Left ventricle myocardium inferior (tissue), 1 donor: ENCODE results near the gene DENND1A. TPM values are rescaled to one million over a fixed set of nuclear protein-coding genes. Genes with fewer than 3 reads are reported as not detected.

Experiments used
- DNase-seq: peaks from one replicate; pipeline ENCODE4 v3.0.0-alpha.2; 2020
- H3K27ac ChIP-seq: fragments of 200-600 bp; replicated peaks from 2 replicates; pipeline ENCODE4 v1.8.0; 2021
- H3K27me3 ChIP-seq: fragments of 200-600 bp; 2 replicates; pipeline ENCODE4 v1.8.0; 2021; ENCODE audit warnings: low read depth
- H3K36me3 ChIP-seq: fragments of 200-600 bp; 2 replicates; pipeline ENCODE4 v1.8.0; 2021
- H3K4me1 ChIP-seq: fragments of 200-600 bp; 2 replicates; pipeline ENCODE4 v1.8.0; 2021
- H3K4me3 ChIP-seq: fragments of 200-600 bp; 2 replicates; pipeline ENCODE4 v1.8.0; 2021; ENCODE audit warnings: mild to moderate bottlenecking, moderate library complexity
- H3K9me3 ChIP-seq: fragments of 200-600 bp; replicated peaks from 2 replicates; pipeline ENCODE4 v1.8.0; 2021
- intact Hi-C: fragments of 100-400 bp; cut with micrococcal nuclease; formaldehyde crosslinking; loops from one replicate; pipeline ENCODE4 v1.11.0; 2022
- total RNA-seq: library from RNA; stranded (reverse); fragmentation: NEBNext Ultra II Directional; extraction: Animal tissue kit (Norgen Biotek cat#: 25700); gene quantifications from one replicate; pipeline ENCODE4 v1.2.1, GENCODE V29; 2021
- TF ChIP-seq, protein P1 (sequence below): fragments of 200-600 bp; IDR thresholded peaks from 2 replicates; pipeline ENCODE4 v1.8.0; 2021; ENCODE audit warnings: antibody characterized with exemption, mild to moderate bottlenecking, borderline replicate concordance
- donor health status: DM: no; HTN: yes; CAD: no; lungs with severe emphysema.

The DENND1A gene
- total RNA-seq, 1 donor from 2014 or later, result 12.2 TPM

DNA sequence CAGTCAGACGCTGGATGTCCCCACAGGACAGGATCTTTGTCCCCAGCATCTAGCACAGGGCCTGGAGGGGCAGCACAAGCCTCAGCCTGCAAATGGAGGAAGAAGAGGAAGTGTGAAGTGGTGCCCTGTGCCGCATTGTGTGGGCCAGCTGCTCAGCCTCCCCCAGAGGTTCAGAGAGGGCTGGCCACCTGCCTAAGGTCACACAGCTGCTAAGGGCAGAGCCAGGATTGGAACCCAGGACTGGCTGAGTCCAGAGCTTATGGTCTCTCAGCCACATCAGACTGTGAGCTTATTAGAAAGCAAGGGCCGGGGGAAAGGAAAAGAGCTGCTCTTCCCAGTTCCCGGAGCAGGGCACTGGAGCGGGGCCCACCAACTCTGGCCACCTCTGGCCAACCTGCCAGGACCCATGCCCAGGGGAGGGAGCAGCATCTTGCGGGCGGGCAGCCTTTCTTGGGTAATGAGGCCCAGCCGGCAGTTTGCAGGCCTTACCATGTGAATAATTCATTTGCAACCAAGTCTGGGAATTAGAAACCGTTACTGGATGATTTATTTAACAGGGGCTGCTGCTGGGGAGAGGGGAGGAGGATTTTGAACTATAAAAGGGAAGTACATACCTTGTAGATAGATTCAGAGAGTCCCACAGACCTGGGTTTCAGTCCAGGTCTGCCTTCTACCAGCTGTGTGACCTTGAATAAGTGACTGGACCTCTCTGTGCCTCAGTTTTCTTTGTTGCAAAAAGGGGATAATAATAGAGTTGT, 585.6 kb downstream of the DENND1A start:
- H3K27me3 ChIP-seq, result peaks cover 16% of the 10 kb centered on the region
- intact Hi-C loops, result no loop called here
- no peak for DNase-seq
- peaks cover 11% of the 10 kb centered on the region for H3K4me1 ChIP-seq
- TF ChIP-seq, protein P1, sequence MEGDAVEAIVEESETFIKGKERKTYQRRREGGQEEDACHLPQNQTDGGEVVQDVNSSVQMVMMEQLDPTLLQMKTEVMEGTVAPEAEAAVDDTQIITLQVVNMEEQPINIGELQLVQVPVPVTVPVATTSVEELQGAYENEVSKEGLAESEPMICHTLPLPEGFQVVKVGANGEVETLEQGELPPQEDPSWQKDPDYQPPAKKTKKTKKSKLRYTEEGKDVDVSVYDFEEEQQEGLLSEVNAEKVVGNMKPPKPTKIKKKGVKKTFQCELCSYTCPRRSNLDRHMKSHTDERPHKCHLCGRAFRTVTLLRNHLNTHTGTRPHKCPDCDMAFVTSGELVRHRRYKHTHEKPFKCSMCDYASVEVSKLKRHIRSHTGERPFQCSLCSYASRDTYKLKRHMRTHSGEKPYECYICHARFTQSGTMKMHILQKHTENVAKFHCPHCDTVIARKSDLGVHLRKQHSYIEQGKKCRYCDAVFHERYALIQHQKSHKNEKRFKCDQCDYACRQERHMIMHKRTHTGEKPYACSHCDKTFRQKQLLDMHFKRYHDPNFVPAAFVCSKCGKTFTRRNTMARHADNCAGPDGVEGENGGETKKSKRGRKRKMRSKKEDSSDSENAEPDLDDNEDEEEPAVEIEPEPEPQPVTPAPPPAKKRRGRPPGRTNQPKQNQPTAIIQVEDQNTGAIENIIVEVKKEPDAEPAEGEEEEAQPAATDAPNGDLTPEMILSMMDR, result no peak
- no peaks in the 10 kb centered on the region for H3K9me3 ChIP-seq
- H3K36me3 ChIP-seq, result no peaks in the 10 kb centered on the region
- no peak overlapping the region for H3K27ac ChIP-seq
- no peak overlapping the region for H3K4me3 ChIP-seq

DNA sequence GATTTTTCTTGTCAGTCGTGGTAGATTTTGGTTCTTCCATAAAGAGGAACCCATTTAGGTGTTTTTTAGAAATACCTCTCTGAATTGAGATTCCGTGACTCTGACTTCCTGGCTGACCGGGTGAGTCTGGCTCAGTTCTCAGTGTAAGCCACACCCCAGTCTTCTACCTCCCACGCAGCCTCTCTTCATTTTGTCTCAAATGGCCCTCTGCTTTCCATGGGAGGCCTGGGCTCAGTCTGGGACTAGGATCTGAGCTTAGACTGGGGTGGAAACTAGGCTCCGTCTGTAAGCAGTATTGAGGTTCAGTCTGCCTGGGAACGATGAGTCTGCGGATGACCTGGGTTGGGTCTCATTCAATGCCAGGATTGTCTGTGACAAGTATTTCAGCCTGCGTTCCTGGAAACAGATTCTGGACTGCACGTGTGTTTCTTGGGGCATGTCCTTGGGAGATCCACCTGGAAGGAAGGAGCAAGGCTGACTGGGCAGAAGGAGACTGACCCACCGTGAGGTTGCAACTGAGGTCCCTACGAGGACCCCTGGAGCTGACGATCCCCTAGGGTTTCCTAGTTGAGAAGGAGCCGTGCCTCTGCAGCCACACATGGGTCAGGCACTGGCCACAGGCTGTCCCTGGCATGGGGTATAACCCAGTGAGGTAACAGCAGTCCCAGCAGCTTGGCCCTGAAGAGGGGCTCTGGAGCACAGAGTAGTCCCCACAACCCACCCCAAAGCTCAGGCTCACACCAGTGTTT, 586.3 kb downstream of the DENND1A start:
- Histone ChIP-seq H3K27me3 (peaks cover 10% of the 10 kb centered on the region), H3K4me1 (peaks cover 18% of the 10 kb centered on the region), H3K36me3 (no peaks in the 10 kb centered on the region), H3K9me3 (no peaks in the 10 kb centered on the region), H3K4me3 (no peak overlapping the region), H3K27ac (no peak overlapping the region)
- TF ChIP-seq, protein P1, result no peak
- no peak for DNase-seq
- intact Hi-C loops, result no loop called here

DNA sequence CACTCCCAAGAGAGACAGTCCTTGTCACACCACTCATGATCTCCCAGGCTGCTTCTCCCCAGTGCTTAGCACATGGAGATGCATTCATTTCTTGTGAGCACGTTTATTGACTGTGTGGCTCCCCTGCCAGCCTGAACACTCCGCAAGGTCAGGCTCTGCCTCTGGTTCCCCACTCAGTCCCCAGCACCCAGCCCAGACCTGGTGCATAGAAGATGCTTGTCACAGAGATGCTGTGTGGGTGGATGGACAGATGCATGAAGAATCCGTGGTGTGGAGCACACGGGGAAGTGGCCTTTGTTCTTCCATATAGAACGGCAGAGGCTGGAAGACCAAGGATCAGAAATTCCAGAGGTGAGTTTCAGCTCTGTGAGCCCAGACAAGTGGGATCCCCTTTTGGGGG, 587.7 kb downstream of the DENND1A start:
- Histone ChIP-seq H3K4me3 (no peak overlapping the region), H3K36me3 (no peaks in the 10 kb centered on the region), H3K27ac (no peak overlapping the region), H3K9me3 (no peaks in the 10 kb centered on the region), H3K27me3 (no peaks in the 10 kb centered on the region), H3K4me1 (peaks cover 20% of the 10 kb centered on the region)
- TF ChIP-seq, protein P1, result no peak
- intact Hi-C loops, result no loop called here
- DNase-seq, result no peak

DNA sequence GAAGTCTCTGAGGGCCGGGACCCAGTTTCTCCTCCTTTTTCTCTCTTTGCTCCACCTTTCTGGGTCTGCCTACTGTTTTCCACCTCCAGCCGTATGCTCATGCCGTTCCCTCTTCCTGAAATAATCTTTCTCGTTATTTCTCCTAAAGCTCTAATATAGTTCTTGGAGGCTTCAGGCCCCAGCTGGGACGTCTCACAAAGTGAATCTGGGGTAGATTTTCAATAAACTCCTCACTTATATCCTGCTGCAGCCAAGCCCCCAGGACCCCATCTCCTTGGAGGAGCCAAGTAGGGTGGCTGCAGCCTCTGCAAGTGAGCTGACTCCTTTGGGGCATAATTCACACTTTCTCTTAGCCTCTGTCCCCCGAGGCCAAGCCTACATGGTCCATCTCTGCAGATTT, 588.1 kb downstream of the DENND1A start:
- DNase-seq, result no peak
- Histone ChIP-seq H3K27ac (no peak overlapping the region), H3K9me3 (no peaks in the 10 kb centered on the region), H3K4me1 (peaks cover 20% of the 10 kb centered on the region), H3K36me3 (no peaks in the 10 kb centered on the region), H3K4me3 (no peak overlapping the region), H3K27me3 (no peaks in the 10 kb centered on the region)
- intact Hi-C loops, result no loop called here
- TF ChIP-seq, protein P1, result no peak

GRCh38 chr9:123339666-123340510, 590.0 kb downstream of the DENND1A start:
- no peak for DNase-seq
- H3K9me3 ChIP-seq, result no peaks in the 10 kb centered on the region
- H3K27ac ChIP-seq, result peak overlapping the region; percentile 85
- H3K27me3 ChIP-seq, result no peaks in the 10 kb centered on the region
- peak overlapping the region; percentile 65 for H3K4me3 ChIP-seq
- H3K36me3 ChIP-seq, result no peaks in the 10 kb centered on the region
- TF ChIP-seq, protein P1, result no peak
- intact Hi-C loops, result no loop called here
- peaks cover 36% of the 10 kb centered on the region for H3K4me1 ChIP-seq
